ENCODE data around the gene H2BW1. TPM values are rescaled to one million over a fixed set of nuclear protein-coding genes. Genes with fewer than 3 reads are reported as not detected.
"Not testable (repeated sequence)": the region's sequence is repeated elsewhere in the genome, so short reads cannot be mapped to it uniquely, and the experiment has no call there.

The H2BW1 gene
- not detected for total RNA-seq

GRCh38 chrX:104013606-104014005 lies at the start of gene H2BW1:
Gene H2BW1 (minus strand): TSS chrX:104013708. CDS start chrX:104013576, 132 bp downstream.
- DNase-seq (ENCODE audit: low spot score) = no peak
- ATAC-seq = no peak

- not testable (repeated sequence) for ATAC-seq; DNase-seq (ENCODE audit: low spot score)
These were observed 49.1 kb upstream of the H2BW1 start for GRCh38 chrX:104062636-104063035.

GRCh38 chrX:104054956-104055355 lies 41.4 kb upstream of the H2BW1 start:
- not testable (repeated sequence) for DNase-seq (ENCODE audit: low spot score); ATAC-seq

- DNase-seq (ENCODE audit: low spot score) (no peak), ATAC-seq (no peak)
These were observed 33.7 kb upstream of the H2BW1 start for GRCh38 chrX:104047171-104047570.

GRCh38 chrX:104045642-104046041 lies 32.1 kb upstream of the H2BW1 start:
- DNase-seq (ENCODE audit: low spot score) (no peak), ATAC-seq (no peak)

- no peak for DNase-seq (ENCODE audit: low spot score)
- ATAC-seq = no peak
These were observed 27.5 kb upstream of the H2BW1 start for GRCh38 chrX:104041003-104041402.

- DNase-seq (ENCODE audit: low spot score) (no peak), ATAC-seq (no peak)
These were observed 26.4 kb upstream of the H2BW1 start, which contains the start of gene H2BW2 for GRCh38 chrX:104039689-104040505. Gene H2BW2 (plus strand): TSS chrX:104039956. CDS start chrX:104039995, 39 bp downstream.

GRCh38 chrX:104018126-104018525 lies 4.6 kb upstream of the H2BW1 start:
- DNase-seq (ENCODE audit: low spot score) (no peak), ATAC-seq (no peak)

- DNase-seq (ENCODE audit: low spot score); ATAC-seq: not testable (repeated sequence)
These were observed 2.1 kb upstream of the H2BW1 start for GRCh38 chrX:104015576-104015975.

GRCh38 chrX:104013158-104013557 lies 350 bp downstream of the H2BW1 start:
- no peak for DNase-seq (ENCODE audit: low spot score)

GRCh38 chrX:104008831-104009230 lies 4.7 kb downstream of the H2BW1 start:
- ATAC-seq = no peak
- DNase-seq (ENCODE audit: low spot score) = no peak

More at GRCh38 chrX:104013158-104013557, 350 bp downstream of the H2BW1 start:
- no peak for ATAC-seq

GRCh38 chrX:103999234-103999633 lies 14.3 kb downstream of the H2BW1 start:
- no peak for ATAC-seq
- DNase-seq (ENCODE audit: low spot score) = no peak

GRCh38 chrX:103983508-103983907 lies 30.0 kb downstream of the H2BW1 start:
- ATAC-seq; DNase-seq (ENCODE audit: low spot score): not testable (repeated sequence)

- DNase-seq (ENCODE audit: low spot score) = not testable (repeated sequence)
- peak; percentile 47 for ATAC-seq
These were observed 50.9 kb downstream of the H2BW1 start, which contains the start of gene TMSB15B for GRCh38 chrX:103962411-103963278. Gene TMSB15B (plus strand): TSS chrX:103962627.

Other genes starting within 250 kb of the H2BW1 start
- 0.81 TPM for gene PLP1, start 236.9 kb downstream of the H2BW1 start, total RNA-seq
- gene RAB9B, start 181.5 kb downstream of the H2BW1 start, total RNA-seq = not detected
- gene TMSB15B, start 51.1 kb downstream of the H2BW1 start, total RNA-seq = 0.28 TPM
- not detected for gene H2BW2, start 26.2 kb upstream of the H2BW1 start, total RNA-seq
- 0.18 TPM for gene TMSB15C, start 62.5 kb upstream of the H2BW1 start, total RNA-seq
- gene ZCCHC18, start 98.8 kb upstream of the H2BW1 start, total RNA-seq = not detected
- 4.3 TPM for gene SLC25A53, start 143.3 kb upstream of the H2BW1 start, total RNA-seq
- gene FAM199X, start 152.7 kb upstream of the H2BW1 start, total RNA-seq = 5.9 TPM
- gene ESX1, start 241.2 kb upstream of the H2BW1 start, total RNA-seq = not detected

All from left lobe of liver (tissue), 2 donors.